ENCODE results near the gene RBM24. TPM values are rescaled to one million over a fixed set of nuclear protein-coding genes. Genes with fewer than 3 reads are reported as not detected.

RBM24 gene
- total and polyA plus RNA-seq, 2 donors (not counting 1 experiment from before 2014, with no cell fraction given) = not detected

GRCh38 chr6:17297271-17298080, 16.3 kb downstream of the RBM24 start:
- intact Hi-C loops (cut with micrococcal nuclease) = no loop called here
- no peaks in the 10 kb centered on the region for H3K79me2 ChIP-seq (ENCODE audit: control insufficient read depth, insufficient read depth, low read length)
- H3K4me3 ChIP-seq (ENCODE audit: control extremely low read depth in 1 of 5, extremely low read depth in 1 of 5, insufficient read depth in 1 of 5, low read depth in 2 of 5, low read length in 4 of 5) = no peak overlapping the region
- no peak overlapping the region for H3K27ac ChIP-seq (ENCODE audit: low read length in 2 of 2)
- no peaks in the 10 kb centered on the region for H3K36me3 ChIP-seq (replicated peaks in 1 of 2; ENCODE audit: control extremely low read depth in 1 of 2, control insufficient read depth in 1 of 2, extremely low read depth in 1 of 2, insufficient read depth in 2 of 2, low read length in 1 of 2)
- TF ChIP-seq CTCF (IDR thresholded peaks at IDR 0.05) (no peak), EZH2 (IDR thresholded peaks at IDR 0.05; ENCODE audit: borderline replicate concordance, insufficient read depth, low read depth, low read length, poor library complexity, severe bottlenecking) (no peak)
- POLR2A ChIA-PET = no interaction called here
- no CpG with 5 or more reads among the region's 3 CpGs for WGBS (ENCODE audit: insufficient coverage)
- no peak overlapping the region for H3K4me3 Mint-ChIP-seq
- no peaks in the 10 kb centered on the region for H3K9me3 Mint-ChIP-seq (ENCODE audit: insufficient read depth)
- no peak overlapping the region for H3K4me2 ChIP-seq (replicated peaks; ENCODE audit: low read depth, low read length, poor library complexity, severe bottlenecking)
- no peaks in the 10 kb centered on the region for H3K27me3 ChIP-seq (replicated peaks in 1 of 4; ENCODE audit: control extremely low read depth in 1 of 4, control insufficient read depth in 3 of 4, insufficient read depth in 4 of 4, low read length in 3 of 4)
- no peaks in the 10 kb centered on the region for H3K4me1 ChIP-seq (ENCODE audit: control insufficient read depth in 2 of 2, insufficient read depth in 2 of 2, low read length in 2 of 2)
- peaks cover 0 to 3% (median 0%) of the 10 kb centered on the region in 3 donors for H3K9me3 ChIP-seq (ENCODE audit: control extremely low read depth in 1 of 3, control insufficient read depth in 2 of 3, insufficient read depth in 1 of 3, low read length in 2 of 3)
- DNase-seq = no peak
- no peaks in the 10 kb centered on the region for H3K4me1 Mint-ChIP-seq
- CTCF ChIA-PET = no interaction called here
- no peak overlapping the region for H3K27ac Mint-ChIP-seq
- peaks cover 4% of the 10 kb centered on the region for H3K27me3 Mint-ChIP-seq
- H2AFZ ChIP-seq (ENCODE audit: insufficient read depth, low read depth, low read length, poor library complexity, severe bottlenecking) = no peak overlapping the region
- H4K20me1 ChIP-seq (ENCODE audit: control insufficient read depth, insufficient read depth, low read length, poor library complexity, severe bottlenecking) = no peaks in the 10 kb centered on the region
- no peak for ATAC-seq (ENCODE audit: low read depth)
- H3K9ac ChIP-seq (ENCODE audit: low read length) = no peak overlapping the region

- Mint-ChIP-seq H3K4me1 (no peaks in the 10 kb centered on the region), H3K27ac (no peak overlapping the region), H3K4me3 (no peak overlapping the region), H3K9me3 (ENCODE audit: insufficient read depth) (no peaks in the 10 kb centered on the region), H3K27me3 (peaks cover 4% of the 10 kb centered on the region)
- Histone ChIP-seq H4K20me1 (ENCODE audit: control insufficient read depth, insufficient read depth, low read length, poor library complexity, severe bottlenecking) (no peaks in the 10 kb centered on the region), H3K27me3 (replicated peaks in 1 of 4; ENCODE audit: control extremely low read depth in 1 of 4, control insufficient read depth in 3 of 4, insufficient read depth in 4 of 4, low read length in 3 of 4) (no peaks in the 10 kb centered on the region), H3K27ac (ENCODE audit: low read length in 2 of 2) (no peak overlapping the region), H3K4me1 (ENCODE audit: control insufficient read depth in 2 of 2, insufficient read depth in 2 of 2, low read length in 2 of 2) (no peaks in the 10 kb centered on the region), H3K4me3 (ENCODE audit: control extremely low read depth in 1 of 5, extremely low read depth in 1 of 5, insufficient read depth in 1 of 5, low read depth in 2 of 5, low read length in 4 of 5) (no peak overlapping the region), H3K79me2 (ENCODE audit: control insufficient read depth, insufficient read depth, low read length) (no peaks in the 10 kb centered on the region), H3K36me3 (replicated peaks in 1 of 2; ENCODE audit: control extremely low read depth in 1 of 2, control insufficient read depth in 1 of 2, extremely low read depth in 1 of 2, insufficient read depth in 2 of 2, low read length in 1 of 2) (no peaks in the 10 kb centered on the region), H3K4me2 (replicated peaks; ENCODE audit: low read depth, low read length, poor library complexity, severe bottlenecking) (no peak overlapping the region), H3K9ac (ENCODE audit: low read length) (no peak overlapping the region), H2AFZ (ENCODE audit: insufficient read depth, low read depth, low read length, poor library complexity, severe bottlenecking) (no peak overlapping the region), H3K9me3 (ENCODE audit: control extremely low read depth in 1 of 3, control insufficient read depth in 2 of 3, insufficient read depth in 1 of 3, low read length in 2 of 3) (peaks cover 0 to 3% (median 0%) of the 10 kb centered on the region in 3 donors)
- TF ChIP-seq EZH2 (IDR thresholded peaks at IDR 0.05; ENCODE audit: borderline replicate concordance, insufficient read depth, low read depth, low read length, poor library complexity, severe bottlenecking) (no peak), CTCF (IDR thresholded peaks at IDR 0.05) (no peak)
- intact Hi-C loops (cut with micrococcal nuclease) = no loop called here
- ATAC-seq (ENCODE audit: low read depth) (no peak), DNase-seq (no peak)
- POLR2A ChIA-PET = no interaction called here
- WGBS (ENCODE audit: insufficient coverage) = 100% methylated on average over 1 of the region's 1 CpG
- CTCF ChIA-PET = no interaction called here
Observed at GRCh38 chr6:17298257-17298656, 17.1 kb downstream of the RBM24 start.

Measured in B cell (primary cell).